NB4 (cell line): ENCODE data around the gene SLC22A7.
"Not testable (repeated sequence)": the region's sequence is repeated elsewhere in the genome, so short reads cannot be mapped to it uniquely, and the experiment has no call there.

Source experiments
- DNase-seq: peaks from one replicate; pipeline ENCODE4 v3.0.0; 2010; ENCODE audit warnings: low read depth
- H3K4me3 ChIP-seq: one replicate; pipeline ENCODE4 v1.5.1; 2011; ENCODE audit warnings: mild to moderate bottlenecking, low read depth, low read length, moderate library complexity
- CTCF ChIP-seq: IDR thresholded peaks from one replicate; pipeline ENCODE4 v1.5.1; 2012; ENCODE audit warnings: low read depth, low read length
- MAX ChIP-seq: IDR thresholded peaks from 2 replicates; pipeline ENCODE4 v1.6.1; 2011; ENCODE audit warnings: low read depth, low read length
- MYC ChIP-seq: IDR thresholded peaks from 2 replicates; pipeline ENCODE4 v1.6.1; 2011; ENCODE audit warnings: low read depth, low read length
- POLR2A ChIP-seq: IDR thresholded peaks from 2 replicates; pipeline ENCODE4 v1.6.1; 2011; ENCODE audit warnings: mild to moderate bottlenecking; ENCODE audit not compliant: insufficient read length; ENCODE audit errors: extremely low read depth

SLC22A7 gene

GRCh38 chr6:43299338-43300293 lies 1.6 kb downstream of the SLC22A7 start:
- no peak for TF ChIP-seq POLR2A
- TF ChIP-seq MYC: no peak
- no peak for TF ChIP-seq MAX
- no peak for TF ChIP-seq CTCF
- H3K4me3 ChIP-seq: no peak overlapping the region
- DNase-seq: no peak

GRCh38 chr6:43301081-43301870 lies 3.2 kb downstream of the SLC22A7 start:
- H3K4me3 ChIP-seq: no peak overlapping the region
- DNase-seq: no peak
- TF ChIP-seq CTCF (no peak), MYC (no peak), MAX (no peak), POLR2A (no peak)

- DNase-seq: no peak
- no peak for TF ChIP-seq POLR2A
- no peak for TF ChIP-seq CTCF
- no peak for TF ChIP-seq MAX
- TF ChIP-seq MYC: no peak
- H3K4me3 ChIP-seq: no peak overlapping the region
Observed at GRCh38 chr6:43302126-43302525, 4.1 kb downstream of the SLC22A7 start.

GRCh38 chr6:43303006-43303405 lies 4.9 kb downstream of the SLC22A7 start:
- not testable (repeated sequence) for H3K4me3 ChIP-seq, DNase-seq

- no peak for DNase-seq
- TF ChIP-seq POLR2A (no peak), MAX (no peak)
- H3K4me3 ChIP-seq: no peak overlapping the region
Observed at GRCh38 chr6:43303751-43304331, 5.8 kb downstream of the SLC22A7 start.

- no peak overlapping the region for H3K4me3 ChIP-seq
- TF ChIP-seq MAX (no peak), POLR2A (no peak), MYC (no peak), CTCF (no peak)
- no peak for DNase-seq
Observed at GRCh38 chr6:43304361-43304760, 6.3 kb downstream of the SLC22A7 start.
